Cardiac fibroblast (primary cell): ENCODE data around the gene LANCL2.
A peak's percentile ranks its signal among the peaks of the same experiment; 100 is the strongest.
"Not testable (repeated sequence)": the region's sequence is repeated elsewhere in the genome, so short reads cannot be mapped to it uniquely, and the experiment has no call there.

Source experiments
- DNase-seq, 2 donors: peaks; one replicate each; pipeline versions ENCODE4 v3.0.0 to v3.0.0-alpha.2; 2010; ENCODE audit warnings: low read depth in 2 of 2
- H3K4me3 ChIP-seq, 2 donors: replicated peaks in 1 of 2; 1 replicate in 1 of 2; 2 replicates in 1 of 2; pipeline ENCODE4 v1.5.1; 2011; ENCODE audit warnings: low read depth in 2 of 2, low read length in 2 of 2, mild to moderate bottlenecking in 2 of 2, moderate library complexity in 1 of 2
- CTCF ChIP-seq: IDR thresholded peaks from one replicate; pipeline ENCODE4 v1.5.1; 2011; ENCODE audit warnings: low read depth, mild to moderate bottlenecking, low read length, inconsistent platforms

LANCL2 gene

DNA sequence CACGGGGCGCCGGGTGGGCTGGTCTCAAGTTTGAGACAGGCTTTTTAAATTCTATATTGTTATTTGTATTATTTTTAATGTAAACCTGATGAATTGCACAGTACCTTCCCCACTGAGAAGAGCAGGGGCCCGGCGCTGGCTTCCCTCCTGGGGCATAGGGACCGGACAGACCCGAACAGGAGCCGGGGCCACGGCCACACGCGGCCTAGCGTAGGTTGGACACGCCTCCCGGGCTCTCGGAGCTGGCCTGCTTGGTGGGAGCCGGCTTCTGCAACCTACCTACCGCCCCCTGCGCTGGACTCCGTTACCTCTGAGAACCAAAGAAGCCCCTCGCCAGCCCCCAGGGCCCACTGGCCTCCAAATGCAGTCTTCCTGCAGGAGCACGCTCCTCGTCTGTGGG is 19.8 kb upstream of the LANCL2 start:
- no peak overlapping the region for H3K4me3 ChIP-seq

GRCh38 chr7:55348502-55348901 is 16.6 kb upstream of the LANCL2 start:
- peak; percentile 23 to 57 for DNase-seq
- H3K4me3 ChIP-seq = no peak overlapping the region
- TF ChIP-seq CTCF = no peak

More for the DNA sequence above, 19.8 kb upstream of the LANCL2 start:
- no peak for TF ChIP-seq CTCF
- no peak for DNase-seq

DNA sequence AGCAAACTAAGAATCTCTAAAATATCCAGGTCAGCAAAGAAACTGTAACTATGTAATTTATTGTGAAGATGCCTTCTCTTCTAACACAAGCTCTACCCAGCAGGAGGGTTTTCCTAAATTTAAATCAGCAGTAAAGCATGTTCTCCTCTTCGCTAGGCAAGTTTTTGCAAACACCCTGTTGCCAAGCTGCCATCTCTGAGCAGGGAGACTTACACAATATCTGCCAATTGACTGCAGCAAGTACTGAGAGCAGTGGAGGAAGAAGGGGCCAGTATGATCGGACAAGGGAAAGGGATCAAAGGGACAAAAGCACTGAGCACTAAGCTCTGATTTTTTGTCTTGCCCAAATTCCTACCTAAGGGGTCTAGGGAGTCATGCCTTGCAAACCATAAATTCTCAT is 16.0 kb upstream of the LANCL2 start:
- TF ChIP-seq CTCF = no peak
- DNase-seq = peak in 1 of 2 donors; percentile 32
- H3K4me3 ChIP-seq = no peak overlapping the region

DNA sequence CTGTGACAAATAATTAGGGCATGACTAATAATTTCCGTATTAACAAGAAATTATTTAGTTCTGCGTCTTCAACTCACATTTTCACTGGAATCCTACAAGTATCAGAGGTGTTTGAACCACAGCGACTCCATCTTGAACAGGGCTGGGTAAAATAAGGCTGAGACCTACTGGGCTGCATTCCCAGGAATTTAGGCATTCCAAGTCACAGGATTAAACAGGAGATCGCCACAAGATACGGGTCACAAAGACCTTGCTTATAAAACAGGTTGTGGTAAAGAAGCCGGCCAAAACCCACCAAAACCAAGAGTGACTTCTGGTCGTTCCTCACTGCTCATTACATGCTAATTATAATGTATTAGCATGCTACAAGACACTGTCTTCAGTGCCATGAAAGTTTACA is 14.9 kb upstream of the LANCL2 start:
- no peak overlapping the region for H3K4me3 ChIP-seq
- TF ChIP-seq CTCF = no peak
- no peak for DNase-seq

DNA sequence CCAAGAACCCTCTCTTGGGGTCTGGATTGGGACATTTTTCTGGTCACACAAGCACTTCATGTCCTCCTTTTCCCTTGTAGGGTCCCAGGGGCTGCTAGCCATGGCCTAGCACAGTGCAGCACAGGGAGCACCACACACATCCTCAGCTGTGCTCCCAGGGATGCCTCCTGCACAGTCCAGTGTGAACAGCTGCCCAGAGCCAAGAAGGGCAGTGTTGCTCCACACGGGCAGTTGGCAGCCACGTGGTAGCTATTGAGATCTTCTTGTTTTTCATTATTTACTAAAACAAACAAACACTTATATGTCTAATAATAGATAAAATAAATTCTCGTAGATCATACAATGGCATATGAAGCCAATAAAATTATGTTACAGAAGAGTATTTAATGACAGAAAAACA is 13.9 kb upstream of the LANCL2 start:
- no peak for TF ChIP-seq CTCF

GRCh38 chr7:55352947-55353273 is 12.2 kb upstream of the LANCL2 start:
- not testable (repeated sequence) for H3K4me3 ChIP-seq, DNase-seq

More for the DNA sequence above, 13.9 kb upstream of the LANCL2 start:
- no peak for DNase-seq
- H3K4me3 ChIP-seq = no peak overlapping the region

GRCh38 chr7:55360486-55360885 is 4.7 kb upstream of the LANCL2 start:
- TF ChIP-seq CTCF = no peak
- peak; percentile 14 to 20 for DNase-seq
- H3K4me3 ChIP-seq = no peak overlapping the region

DNA sequence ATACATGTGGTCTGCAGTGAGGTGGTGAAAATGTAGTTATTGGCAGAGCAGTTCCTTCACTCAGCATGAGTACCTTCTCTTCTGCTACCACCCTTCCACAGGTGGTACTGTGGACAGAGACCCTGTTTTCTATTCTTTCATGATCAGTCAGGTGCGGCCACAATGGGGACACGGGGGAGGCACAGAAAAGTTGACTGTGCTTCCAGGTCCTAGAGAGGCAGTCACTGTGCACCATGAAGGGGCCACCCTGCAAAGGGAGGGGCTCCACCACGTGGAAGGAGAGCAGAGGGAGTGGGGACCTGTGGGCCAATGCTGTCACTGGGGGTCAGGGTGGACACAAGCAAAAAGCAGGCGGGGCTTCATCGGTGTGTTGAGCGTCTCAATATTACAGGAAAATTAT is 3.6 kb upstream of the LANCL2 start:
- TF ChIP-seq CTCF = no peak

More for the DNA sequence above, 3.6 kb upstream of the LANCL2 start:
- H3K4me3 ChIP-seq = no peak overlapping the region
- DNase-seq = no peak
